HG03342 (cell line): Measurements from ENCODE around the gene EMX1.

Experiments used
- ATAC-seq: cut with Tn5 transposase; IDR thresholded peaks from one replicate; pipeline ENCODE4 v1.9.1; 2021; ENCODE audit warnings: mild to moderate bottlenecking, moderate library complexity; ENCODE audit not compliant: unreplicated experiment

The EMX1 gene

DNA sequence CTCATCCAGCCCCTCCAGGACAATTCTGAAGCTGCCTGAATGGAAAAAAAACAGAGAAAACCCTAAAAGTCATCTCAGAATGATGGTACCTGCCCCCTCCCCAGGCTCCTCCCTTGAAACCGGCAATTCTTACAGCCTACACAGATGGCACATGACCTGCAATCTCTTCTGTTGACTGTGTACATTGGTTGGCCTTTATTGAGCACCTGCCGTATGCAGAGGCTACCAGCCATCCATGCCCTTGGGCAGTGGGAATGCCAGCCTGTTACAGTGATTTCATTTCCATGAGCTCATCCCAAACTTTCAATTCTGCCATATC is 57.1 kb downstream of the EMX1 start:
- ATAC-seq: no peak

DNA sequence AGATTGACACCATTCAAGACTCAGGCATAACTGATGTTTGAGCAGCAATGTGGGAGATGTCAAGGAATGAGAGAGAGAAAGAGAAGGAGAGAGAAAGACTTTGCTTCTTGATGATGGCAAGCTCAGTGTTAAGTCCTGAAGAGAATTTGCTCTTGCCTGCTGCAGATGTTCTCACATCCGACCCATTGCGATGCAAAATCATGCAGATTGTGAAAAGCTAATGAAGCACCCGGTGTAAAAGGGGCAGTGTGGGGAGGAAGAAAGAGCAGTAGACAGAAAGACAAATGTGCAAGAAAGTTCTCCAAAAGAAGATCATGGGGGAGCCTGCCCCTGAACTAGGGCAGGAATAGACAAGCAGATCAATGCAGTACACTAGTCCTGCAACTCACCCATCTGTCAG is 57.7 kb downstream of the EMX1 start:
- no peak for ATAC-seq

DNA sequence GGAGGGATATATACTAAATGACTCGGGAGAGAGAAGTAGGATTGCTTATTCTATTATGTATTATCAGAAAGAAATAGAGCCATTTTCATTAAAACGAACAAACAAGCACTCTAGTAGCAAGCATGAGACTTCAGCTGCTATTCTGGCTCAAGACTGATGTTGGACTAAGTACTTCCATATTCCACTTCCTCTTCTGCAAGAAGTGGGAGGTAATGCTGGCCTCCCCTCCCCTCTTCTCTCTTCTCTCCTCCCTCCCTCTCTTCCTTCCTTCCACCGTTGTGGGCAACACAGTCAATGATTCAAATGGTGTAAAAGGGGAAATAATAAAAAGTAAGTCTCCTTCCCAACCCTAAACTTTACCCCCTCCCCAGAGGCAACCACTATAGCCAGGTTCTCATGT is 62.6 kb downstream of the EMX1 start:
- ATAC-seq: peak; percentile 66

DNA sequence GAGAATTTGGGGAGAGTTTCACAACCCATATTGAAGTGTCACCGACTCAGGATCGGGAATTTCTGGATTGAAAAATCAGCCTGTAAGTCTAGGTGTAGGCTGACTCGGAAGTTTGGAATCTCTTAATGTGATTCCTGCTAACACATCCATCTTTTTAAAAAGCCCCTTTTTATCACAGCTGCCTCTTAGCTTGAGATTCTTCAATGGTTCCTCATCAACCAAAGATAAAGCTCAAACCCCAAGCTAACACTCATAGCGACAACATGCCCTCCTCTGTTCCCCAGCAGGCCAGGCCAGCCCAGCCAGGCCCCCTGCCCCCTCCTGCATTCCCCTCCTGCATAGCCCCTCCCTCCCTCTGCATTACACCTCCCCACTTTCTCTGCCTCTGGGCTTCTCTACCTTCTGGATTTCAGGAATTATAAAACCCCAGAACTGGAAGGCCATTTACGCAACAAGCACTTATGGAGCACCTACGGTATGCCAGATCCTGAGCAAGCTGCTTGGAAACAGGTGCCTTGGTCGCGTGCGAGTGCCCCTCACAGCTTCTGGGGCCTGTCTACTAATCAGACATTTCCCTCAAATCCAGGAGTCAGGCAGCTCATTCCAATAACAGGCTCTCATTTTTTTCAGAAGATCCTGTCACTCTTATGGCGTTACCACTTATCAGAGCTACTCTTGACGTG is 63.4 kb downstream of the EMX1 start:
- ATAC-seq: no peak

DNA sequence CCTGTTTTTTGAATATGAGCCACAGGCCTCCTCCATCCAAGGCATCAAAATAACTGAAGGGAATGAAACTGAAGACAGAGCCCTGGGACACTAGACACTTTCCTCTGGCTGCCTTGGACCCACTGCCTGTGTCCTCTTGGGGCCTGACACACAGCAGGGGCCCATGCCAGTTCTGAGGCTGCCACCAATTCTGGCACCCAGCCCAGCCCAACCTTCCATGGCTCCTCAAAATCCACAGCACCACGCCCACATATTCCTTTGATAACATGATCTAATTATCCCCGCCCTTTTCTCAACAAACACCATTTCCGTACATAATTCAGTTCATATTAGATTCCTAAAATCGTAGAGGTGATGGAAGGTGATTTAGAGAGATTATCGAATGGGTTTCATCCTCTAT is 64.2 kb downstream of the EMX1 start:
- ATAC-seq: no peak

DNA sequence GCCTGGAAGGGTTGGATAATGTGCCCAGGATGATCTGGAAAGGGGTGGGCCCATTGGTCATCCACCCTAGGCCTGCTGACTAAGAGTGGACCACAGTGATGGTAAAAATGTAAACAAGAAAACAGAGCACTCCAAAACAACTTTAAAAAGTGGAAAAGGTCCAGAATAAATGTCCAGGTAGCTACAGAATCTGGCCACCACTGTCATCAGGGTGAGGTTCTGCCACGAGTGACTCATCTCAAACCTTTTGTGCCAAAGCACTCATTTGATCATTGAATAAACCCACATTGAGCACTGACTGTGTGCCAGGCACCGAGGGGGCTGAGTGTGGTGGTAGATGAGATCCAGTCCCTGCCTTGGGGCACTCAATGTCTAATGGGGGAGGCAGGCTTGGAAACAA is 64.9 kb downstream of the EMX1 start:
- no peak for ATAC-seq

DNA sequence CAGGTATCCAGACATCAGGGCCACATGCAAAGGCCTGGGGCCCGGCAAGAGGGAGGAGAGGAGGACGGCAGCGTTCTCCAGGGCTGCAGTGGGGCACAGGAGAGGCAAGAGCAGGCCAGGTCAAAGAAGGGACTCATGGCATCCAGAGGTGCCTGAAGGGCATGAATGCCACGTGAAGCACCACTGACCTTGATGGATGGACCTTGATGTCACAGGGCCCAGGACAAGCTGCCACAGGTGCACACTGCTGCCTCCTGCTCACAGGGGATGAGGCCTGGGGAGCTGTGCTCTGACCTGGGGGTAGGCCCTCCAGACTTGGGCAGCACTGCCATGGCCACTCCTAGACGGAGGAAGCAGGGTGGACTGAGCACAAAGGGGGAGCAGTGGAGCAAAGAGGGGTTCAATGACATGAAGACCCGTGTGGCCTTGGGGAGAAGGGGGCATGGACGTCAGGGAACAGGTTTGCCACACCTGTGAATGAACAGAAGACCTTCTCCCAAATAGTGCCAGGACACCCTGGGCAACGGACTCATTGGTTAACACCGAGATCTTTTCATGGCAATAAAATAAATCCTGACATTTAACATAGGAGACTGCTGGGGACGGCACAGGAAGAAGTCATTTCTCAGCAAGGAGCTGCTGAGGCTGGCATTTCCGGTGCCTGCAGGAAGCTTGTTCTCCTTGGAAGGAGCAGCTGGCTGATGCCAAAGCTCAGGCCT is 65.6 kb downstream of the EMX1 start:
- no peak for ATAC-seq

DNA sequence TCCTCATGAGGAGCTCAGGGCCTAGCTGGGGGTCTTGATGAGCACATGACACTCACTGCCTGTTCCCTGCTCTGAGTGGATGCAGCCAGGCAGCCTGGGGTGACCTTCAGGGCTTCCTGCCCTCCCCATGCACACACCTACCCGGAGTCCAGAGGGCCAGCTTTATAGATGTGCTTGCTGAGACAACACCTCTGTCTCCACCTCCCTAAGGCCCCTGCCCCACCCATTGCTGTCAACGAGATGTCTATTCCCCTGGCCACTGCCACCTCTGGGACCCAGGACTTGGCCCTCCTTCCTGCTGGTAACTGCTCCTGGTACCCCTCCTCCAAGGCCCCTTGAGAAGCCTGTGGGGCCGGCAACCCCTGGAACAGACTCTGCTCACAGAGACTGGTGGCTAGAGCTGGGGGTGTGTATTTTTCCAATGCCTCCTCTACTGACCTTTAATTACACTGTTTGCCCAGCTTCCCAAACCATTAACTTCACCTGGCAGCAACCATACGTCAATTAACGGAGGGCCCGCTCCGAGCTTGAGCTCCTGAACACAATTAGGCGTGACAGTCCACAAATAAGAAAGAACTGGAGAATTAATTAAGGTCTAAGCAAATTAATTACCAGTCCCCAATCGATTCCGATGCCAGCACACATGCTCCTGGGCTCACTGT is 66.3 kb downstream of the EMX1 start:
- no peak for ATAC-seq

DNA sequence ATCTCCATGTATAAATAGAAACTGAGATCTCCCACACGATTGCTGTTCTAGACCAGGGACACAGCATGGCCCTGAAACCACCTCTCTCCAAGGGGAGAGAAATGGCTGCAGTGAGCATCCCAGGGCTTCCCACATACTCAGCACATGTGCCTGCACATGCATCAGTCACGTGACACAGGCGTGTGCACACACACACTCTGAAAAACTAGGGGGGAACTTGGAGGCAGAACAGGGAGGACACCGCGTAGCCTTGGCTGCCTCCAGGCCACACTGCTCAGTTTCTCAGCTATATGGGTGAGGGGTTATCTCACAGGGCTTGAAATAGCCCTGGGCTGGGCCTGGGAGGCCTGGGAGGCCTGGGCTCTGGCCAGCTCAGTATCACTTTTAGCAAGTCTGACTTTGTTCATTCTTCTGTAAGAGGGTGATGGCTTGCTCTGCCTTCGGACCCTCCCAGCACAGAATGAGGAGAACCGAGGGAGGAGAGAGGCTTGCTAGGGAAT is 66.9 kb downstream of the EMX1 start:
- no peak for ATAC-seq
